Loucy (cell line): ENCODE measurements around the gene HIP1R.

Source experiments
- H2AFZ ChIP-seq: fragments of 200-600 bp; sonication (generic); 2 replicates; pipeline ENCODE4 v1.6.0; 2016; ENCODE audit warnings: antibody characterized with exemption, mild to moderate bottlenecking, low read length, moderate library complexity
- H3F3A ChIP-seq: fragments of 200-600 bp; 2 replicates; pipeline ENCODE4 v1.6.0; 2016; ENCODE audit warnings: antibody characterized with exemption, low read depth, mild to moderate bottlenecking
- H3K27me3 ChIP-seq: fragments of 200-600 bp; sonication (generic); 2 replicates; pipeline ENCODE4 v1.6.1; 2014; ENCODE audit warnings: low read length, mild to moderate bottlenecking; ENCODE audit not compliant: insufficient read depth, poor library complexity, severe bottlenecking
- H3K36me3 ChIP-seq: fragments of 200-600 bp; sonication (generic); 2 replicates; pipeline ENCODE4 v1.6.1; 2016; ENCODE audit warnings: low read length; ENCODE audit not compliant: insufficient read depth
- H3K4me1 ChIP-seq: fragments of 200-600 bp; sonication (generic); 2 replicates; pipeline ENCODE4 v1.5.1; 2014; ENCODE audit warnings: low read length, mild to moderate bottlenecking; ENCODE audit not compliant: insufficient read depth, poor library complexity, severe bottlenecking
- H3K4me2 ChIP-seq: fragments of 200-600 bp; sonication (generic); 2 replicates; pipeline ENCODE4 v1.6.0; 2014; ENCODE audit warnings: antibody characterized with exemption, low read length, low read depth, mild to moderate bottlenecking; ENCODE audit not compliant: poor library complexity, severe bottlenecking
- H3K4me3 ChIP-seq: fragments of 200-600 bp; sonication (generic); 2 replicates; pipeline ENCODE4 v1.5.1; 2014; ENCODE audit warnings: low read length, mild to moderate bottlenecking, mixed read lengths; ENCODE audit not compliant: poor library complexity, severe bottlenecking
- H3K79me2 ChIP-seq: fragments of 200-600 bp; sonication (generic); 2 replicates; pipeline ENCODE4 v1.6.1; 2014; ENCODE audit warnings: low read length; ENCODE audit not compliant: insufficient read depth
- H3K9ac ChIP-seq: fragments of 200-600 bp; sonication (generic); 2 replicates; pipeline ENCODE4 v1.6.0; 2014; ENCODE audit warnings: mild to moderate bottlenecking, low read depth, low read length, moderate library complexity; ENCODE audit not compliant: poor library complexity, severe bottlenecking
- H3K9me2 ChIP-seq: fragments of 200-600 bp; sonication (generic); replicated peaks from 2 replicates; pipeline ENCODE4 v1.6.1; 2016; ENCODE audit warnings: low read depth, low read length, mixed read lengths
- H3K9me3 ChIP-seq: fragments of 200-600 bp; sonication (generic); 2 replicates; pipeline ENCODE4 v1.6.1; 2014; ENCODE audit warnings: mild to moderate bottlenecking, antibody characterized with exemption, low read length, low read depth; ENCODE audit not compliant: insufficient read depth
- H4K20me1 ChIP-seq: fragments of 200-600 bp; sonication (generic); 2 replicates; pipeline ENCODE4 v1.6.0; 2014; ENCODE audit warnings: antibody characterized with exemption, low read length, mild to moderate bottlenecking; ENCODE audit not compliant: insufficient read depth, poor library complexity, severe bottlenecking
- EZH2phosphoT487 ChIP-seq: fragments of 200-600 bp; IDR thresholded peaks from 2 replicates; pipeline ENCODE4 v1.6.1; 2018; ENCODE audit warnings: antibody characterized with exemption, mild to moderate bottlenecking, moderate library complexity, borderline replicate concordance
- TF ChIP-seq, protein P1 (sequence below): fragments of 200-600 bp; sonication (generic); conservative IDR thresholded peaks from 2 replicates; pipeline ENCODE4 v1.5.1; 2014; ENCODE audit warnings: mild to moderate bottlenecking, antibody characterized with exemption, low read length

The HIP1R gene

GRCh38 chr12:122868471-122869177, 33.4 kb downstream of the HIP1R start:
- TF ChIP-seq, protein P1, sequence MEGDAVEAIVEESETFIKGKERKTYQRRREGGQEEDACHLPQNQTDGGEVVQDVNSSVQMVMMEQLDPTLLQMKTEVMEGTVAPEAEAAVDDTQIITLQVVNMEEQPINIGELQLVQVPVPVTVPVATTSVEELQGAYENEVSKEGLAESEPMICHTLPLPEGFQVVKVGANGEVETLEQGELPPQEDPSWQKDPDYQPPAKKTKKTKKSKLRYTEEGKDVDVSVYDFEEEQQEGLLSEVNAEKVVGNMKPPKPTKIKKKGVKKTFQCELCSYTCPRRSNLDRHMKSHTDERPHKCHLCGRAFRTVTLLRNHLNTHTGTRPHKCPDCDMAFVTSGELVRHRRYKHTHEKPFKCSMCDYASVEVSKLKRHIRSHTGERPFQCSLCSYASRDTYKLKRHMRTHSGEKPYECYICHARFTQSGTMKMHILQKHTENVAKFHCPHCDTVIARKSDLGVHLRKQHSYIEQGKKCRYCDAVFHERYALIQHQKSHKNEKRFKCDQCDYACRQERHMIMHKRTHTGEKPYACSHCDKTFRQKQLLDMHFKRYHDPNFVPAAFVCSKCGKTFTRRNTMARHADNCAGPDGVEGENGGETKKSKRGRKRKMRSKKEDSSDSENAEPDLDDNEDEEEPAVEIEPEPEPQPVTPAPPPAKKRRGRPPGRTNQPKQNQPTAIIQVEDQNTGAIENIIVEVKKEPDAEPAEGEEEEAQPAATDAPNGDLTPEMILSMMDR: no peak
- no peak for TF ChIP-seq EZH2phosphoT487
- no peak overlapping the region for H3K4me3 ChIP-seq
- no peak overlapping the region for H3K9ac ChIP-seq
- peaks cover 12% of the 10 kb centered on the region for H3K4me1 ChIP-seq
- no peak overlapping the region for H2AFZ ChIP-seq
- H3K9me3 ChIP-seq: no peaks in the 10 kb centered on the region
- H3K9me2 ChIP-seq: no peaks in the 10 kb centered on the region
- H3K36me3 ChIP-seq: peaks cover 70% of the 10 kb centered on the region; the same call in 1 of the 2 replicates
- no peak overlapping the region for H3K4me2 ChIP-seq
- H3K27me3 ChIP-seq: no peaks in the 10 kb centered on the region
- peaks cover 30% of the 10 kb centered on the region for H3K79me2 ChIP-seq
- no peaks in the 10 kb centered on the region for H3F3A ChIP-seq
- H4K20me1 ChIP-seq: peaks cover 25% of the 10 kb centered on the region

DNA sequence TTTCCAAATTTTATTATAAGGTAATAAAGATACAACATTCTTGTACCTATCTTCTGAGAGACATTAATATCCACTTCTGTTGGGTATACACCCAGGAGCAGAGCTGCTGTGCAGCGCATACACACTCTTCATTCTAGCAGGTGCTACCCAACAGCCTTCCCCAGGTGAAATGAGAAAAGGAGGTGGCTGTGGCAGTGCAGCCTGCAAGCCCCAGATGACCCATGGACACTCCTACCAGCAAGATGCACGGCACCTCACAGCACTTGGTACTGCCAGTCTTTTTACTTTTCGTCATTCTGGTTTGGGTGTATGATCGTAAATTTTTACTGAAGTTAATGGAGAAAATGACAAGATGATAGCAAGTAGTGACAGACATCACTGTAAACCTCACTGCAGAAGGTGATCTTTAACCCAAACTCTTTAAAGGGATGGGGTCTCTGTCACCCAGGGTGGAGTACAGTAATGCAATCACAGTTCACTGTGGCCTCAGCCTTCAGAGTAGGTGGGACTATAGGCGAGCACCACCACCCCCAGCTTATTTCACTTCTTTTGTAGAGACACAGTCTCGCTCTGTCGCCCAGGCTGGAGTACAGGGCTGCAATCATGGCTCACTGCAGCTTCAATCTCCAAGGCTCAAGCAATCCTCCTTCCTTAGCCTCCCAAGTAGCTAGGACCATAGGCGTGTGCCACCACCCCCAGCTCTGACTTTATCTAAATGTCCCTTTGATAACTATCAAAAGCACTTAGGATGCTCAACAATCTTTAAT, 34.1 kb downstream of the HIP1R start:
- no peaks in the 10 kb centered on the region for H3F3A ChIP-seq
- no peaks in the 10 kb centered on the region for H3K9me2 ChIP-seq
- peaks cover 37% of the 10 kb centered on the region for H3K79me2 ChIP-seq
- peaks cover 69% of the 10 kb centered on the region; the same call in 1 of the 2 replicates for H3K36me3 ChIP-seq
- H3K4me2 ChIP-seq: no peak overlapping the region
- H3K9ac ChIP-seq: no peak overlapping the region
- H2AFZ ChIP-seq: no peak overlapping the region
- no peak for TF ChIP-seq EZH2phosphoT487
- TF ChIP-seq, protein P1: no peak
- H3K4me3 ChIP-seq: no peak overlapping the region
- peaks cover 12% of the 10 kb centered on the region for H3K4me1 ChIP-seq
- H3K9me3 ChIP-seq: no peaks in the 10 kb centered on the region
- H3K27me3 ChIP-seq: no peaks in the 10 kb centered on the region
- peaks cover 28% of the 10 kb centered on the region for H4K20me1 ChIP-seq

DNA sequence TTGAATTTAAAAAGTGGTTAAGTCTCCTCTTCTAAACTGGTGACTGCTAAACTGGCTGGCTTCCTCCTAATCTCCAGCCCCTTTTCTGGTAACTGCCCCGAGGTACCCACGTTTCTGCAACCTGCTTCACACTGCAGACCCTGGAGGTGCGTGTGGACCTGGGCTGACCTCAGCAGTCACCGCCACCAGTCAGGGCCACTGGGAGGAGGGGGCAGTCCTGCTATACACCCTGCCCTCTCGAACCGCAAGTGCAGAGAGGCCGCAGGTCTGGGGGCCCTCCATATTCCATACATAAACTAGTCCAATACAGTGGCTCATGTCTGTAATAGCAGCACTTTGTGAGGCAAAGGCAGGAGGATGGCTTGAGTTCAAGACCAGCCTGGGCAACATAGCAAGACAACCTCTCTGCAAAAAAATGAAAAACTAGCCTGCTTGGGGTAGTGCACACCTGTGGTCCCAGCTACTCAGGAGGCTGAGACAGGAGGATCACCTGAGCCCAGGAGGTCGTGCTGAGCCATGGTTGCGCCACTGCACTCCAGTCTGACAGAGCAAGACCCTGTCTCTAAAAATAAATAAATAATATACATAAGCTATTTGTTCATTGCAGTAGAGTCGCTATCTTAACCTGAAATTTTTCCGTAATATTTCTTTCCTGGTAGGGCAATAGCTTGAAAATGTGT, 35.0 kb downstream of the HIP1R start:
- Histone ChIP-seq H3K27me3 (no peaks in the 10 kb centered on the region), H3K4me2 (no peak overlapping the region), H3K9me2 (no peaks in the 10 kb centered on the region), H3K9me3 (no peaks in the 10 kb centered on the region), H3K36me3 (peaks cover 60% of the 10 kb centered on the region; the same call in 1 of the 2 replicates), H4K20me1 (peaks cover 29% of the 10 kb centered on the region), H3F3A (no peaks in the 10 kb centered on the region), H3K4me3 (no peak overlapping the region), H3K9ac (no peak overlapping the region), H2AFZ (no peak overlapping the region), H3K79me2 (peaks cover 47% of the 10 kb centered on the region), H3K4me1 (peaks cover 12% of the 10 kb centered on the region)
- no peak for TF ChIP-seq EZH2phosphoT487
- TF ChIP-seq, protein P1: no peak
